LNCaP clone FGC (cell line): ENCODE measurements around the gene SCRN2.

Experiments
- DNase-seq: peaks from one replicate; pipeline ENCODE4 v3.0.0-alpha.2; 2011; ENCODE audit warnings: low read depth
- H3K4me3 ChIP-seq: 2 replicates; pipeline ENCODE4 v1.5.1; 2011; ENCODE audit warnings: mild to moderate bottlenecking, low read depth, low read length, control low read depth
- TF ChIP-seq, protein P1 (sequence below): IDR thresholded peaks from 2 replicates; pipeline ENCODE4 v1.5.1; 2012; ENCODE audit warnings: mild to moderate bottlenecking; ENCODE audit not compliant: control insufficient read depth, insufficient read depth; ENCODE audit errors: extremely low read depth

Gene SCRN2

GRCh38 chr17:47857551-47858455 is 16.7 kb upstream of the SCRN2 start:
- H3K4me3 ChIP-seq, result no peak overlapping the region
- no peak for DNase-seq
- TF ChIP-seq, protein P1, sequence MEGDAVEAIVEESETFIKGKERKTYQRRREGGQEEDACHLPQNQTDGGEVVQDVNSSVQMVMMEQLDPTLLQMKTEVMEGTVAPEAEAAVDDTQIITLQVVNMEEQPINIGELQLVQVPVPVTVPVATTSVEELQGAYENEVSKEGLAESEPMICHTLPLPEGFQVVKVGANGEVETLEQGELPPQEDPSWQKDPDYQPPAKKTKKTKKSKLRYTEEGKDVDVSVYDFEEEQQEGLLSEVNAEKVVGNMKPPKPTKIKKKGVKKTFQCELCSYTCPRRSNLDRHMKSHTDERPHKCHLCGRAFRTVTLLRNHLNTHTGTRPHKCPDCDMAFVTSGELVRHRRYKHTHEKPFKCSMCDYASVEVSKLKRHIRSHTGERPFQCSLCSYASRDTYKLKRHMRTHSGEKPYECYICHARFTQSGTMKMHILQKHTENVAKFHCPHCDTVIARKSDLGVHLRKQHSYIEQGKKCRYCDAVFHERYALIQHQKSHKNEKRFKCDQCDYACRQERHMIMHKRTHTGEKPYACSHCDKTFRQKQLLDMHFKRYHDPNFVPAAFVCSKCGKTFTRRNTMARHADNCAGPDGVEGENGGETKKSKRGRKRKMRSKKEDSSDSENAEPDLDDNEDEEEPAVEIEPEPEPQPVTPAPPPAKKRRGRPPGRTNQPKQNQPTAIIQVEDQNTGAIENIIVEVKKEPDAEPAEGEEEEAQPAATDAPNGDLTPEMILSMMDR, result no peak

DNA sequence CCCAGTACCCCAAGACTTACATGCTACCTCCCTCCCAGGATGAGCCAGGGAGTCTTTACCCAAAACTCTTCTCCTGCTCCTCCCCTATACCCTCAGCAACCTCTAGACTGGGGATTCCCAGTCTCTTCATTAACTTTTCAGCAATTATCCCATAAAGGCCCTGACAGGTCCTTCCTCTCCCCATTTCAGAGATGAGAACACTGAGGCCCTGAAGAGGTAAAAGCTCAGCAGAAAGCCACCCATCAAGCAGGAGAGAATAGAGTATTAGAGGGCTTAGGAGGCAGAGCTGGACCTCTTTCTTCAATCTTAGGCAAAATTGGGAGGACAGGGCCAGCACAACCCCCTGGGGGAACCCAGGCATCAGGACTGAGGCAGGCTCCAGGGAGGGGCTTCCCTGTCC is 15.8 kb upstream of the SCRN2 start:
- no peak overlapping the region for H3K4me3 ChIP-seq
- DNase-seq, result no peak
- TF ChIP-seq, protein P1, result no peak

DNA sequence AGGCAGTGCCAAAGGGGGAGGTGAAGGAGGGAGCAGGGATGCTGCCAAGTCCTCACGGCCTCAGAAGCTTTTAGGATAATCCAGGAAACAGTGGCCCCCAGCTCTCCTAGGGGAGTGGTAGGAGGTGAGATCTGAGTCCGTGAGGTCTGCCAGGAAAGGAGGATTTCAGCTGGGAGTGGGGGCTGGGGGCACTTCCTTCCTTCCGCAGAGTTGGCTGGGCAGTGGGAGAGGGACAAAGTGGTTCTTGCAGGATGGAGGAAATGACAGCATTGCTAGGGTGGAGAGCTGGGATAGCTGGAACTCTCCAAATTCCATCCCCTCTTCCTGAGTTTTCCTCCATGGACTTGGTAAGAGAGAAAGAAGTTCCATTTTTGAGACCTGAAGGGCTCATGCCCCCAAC is 14.7 kb upstream of the SCRN2 start:
- no peak overlapping the region for H3K4me3 ChIP-seq
- DNase-seq, result no peak
- TF ChIP-seq, protein P1, result no peak

- no peak overlapping the region for H3K4me3 ChIP-seq
- no peak for DNase-seq
- TF ChIP-seq, protein P1, result no peak
Measured at GRCh38 chr17:47853616-47854015, 12.5 kb upstream of the SCRN2 start.

- DNase-seq, result no peak
- H3K4me3 ChIP-seq, result no peak overlapping the region
- TF ChIP-seq, protein P1, result no peak
Measured at GRCh38 chr17:47852113-47852949, 11.3 kb upstream of the SCRN2 start.

DNA sequence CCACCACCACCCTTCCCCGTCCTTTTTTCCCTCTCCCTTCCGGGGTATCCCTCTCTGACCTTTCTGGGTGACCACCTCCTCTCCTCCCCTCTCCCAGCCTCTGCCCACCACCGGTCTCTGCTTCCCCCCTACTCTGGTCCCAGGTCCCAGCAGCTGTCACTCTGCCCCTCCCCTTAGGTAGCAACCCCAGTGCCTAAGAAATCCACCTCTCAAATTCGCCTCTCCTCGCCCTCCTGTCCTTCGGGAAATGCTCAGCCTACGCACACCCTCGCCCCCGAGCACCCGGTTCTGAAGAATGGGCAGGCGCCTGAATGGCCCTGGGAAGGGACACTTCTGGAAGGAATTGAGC is 10.7 kb upstream of the SCRN2 start:
- DNase-seq, result no peak
- no peak overlapping the region for H3K4me3 ChIP-seq
- TF ChIP-seq, protein P1, result no peak
